Stomach (tissue), 4 donors: ENCODE data around the gene ZXDC.

ENCODE experiments used
- POLR2A ChIP-seq, 4 donors: fragments of 450-650 bp; IDR thresholded peaks; one replicate each; pipeline ENCODE4 v1.6.1; 2016; ENCODE audit warnings: antibody characterized with exemption in 4 of 4, control low read depth in 2 of 4, mild to moderate bottlenecking in 1 of 4, moderate library complexity in 1 of 4
- POLR2AphosphoS5 ChIP-seq, 3 donors: sonication (generic); formaldehyde crosslinking; IDR thresholded peaks; one replicate each; pipeline ENCODE4 v1.6.1; 2016; ENCODE audit warnings: antibody characterized with exemption in 3 of 3
- TF ChIP-seq, protein P1 (sequence below), 7 experiments: fragments of 450-650 bp in 4 of 7; fragments of 200-600 bp in 3 of 7; sonication (generic) in 3 of 7; IDR thresholded peaks; one replicate each; pipeline ENCODE4 v1.5.1; 2016 to 2019; ENCODE audit warnings: antibody characterized with exemption in 7 of 7, control low read depth in 2 of 7, mild to moderate bottlenecking in 1 of 7

DNA sequence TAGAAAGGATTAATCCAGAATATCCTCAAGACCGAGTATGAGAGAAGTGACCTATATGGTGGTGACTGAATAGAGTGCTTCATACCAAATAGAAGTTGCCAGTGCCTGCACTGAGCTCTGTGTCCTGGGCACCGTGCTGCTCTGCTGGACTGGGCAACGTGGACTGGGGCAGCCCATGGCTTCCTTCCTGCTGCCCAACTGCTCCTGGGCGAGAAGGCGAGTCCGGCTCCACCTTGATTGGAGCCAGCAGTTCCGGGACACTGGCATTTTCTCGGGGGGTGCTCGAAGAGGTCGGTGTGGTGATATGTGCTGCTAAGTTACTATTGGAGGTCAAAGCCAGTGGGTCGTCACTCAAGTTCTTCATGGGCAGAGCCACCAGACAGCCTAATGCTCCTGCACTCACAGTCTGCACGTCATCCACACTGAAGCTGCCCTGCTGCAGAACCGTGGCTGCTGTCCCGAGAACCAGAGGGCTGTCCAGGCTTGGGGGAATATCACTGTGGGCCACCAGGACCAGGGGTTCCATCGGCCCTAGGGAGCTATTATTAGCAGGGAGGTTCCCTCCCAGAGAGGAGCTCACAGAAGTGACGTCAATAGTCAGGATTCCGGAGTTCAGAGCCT lies 14.1 kb downstream of the ZXDC start:
- TF ChIP-seq, protein P1, sequence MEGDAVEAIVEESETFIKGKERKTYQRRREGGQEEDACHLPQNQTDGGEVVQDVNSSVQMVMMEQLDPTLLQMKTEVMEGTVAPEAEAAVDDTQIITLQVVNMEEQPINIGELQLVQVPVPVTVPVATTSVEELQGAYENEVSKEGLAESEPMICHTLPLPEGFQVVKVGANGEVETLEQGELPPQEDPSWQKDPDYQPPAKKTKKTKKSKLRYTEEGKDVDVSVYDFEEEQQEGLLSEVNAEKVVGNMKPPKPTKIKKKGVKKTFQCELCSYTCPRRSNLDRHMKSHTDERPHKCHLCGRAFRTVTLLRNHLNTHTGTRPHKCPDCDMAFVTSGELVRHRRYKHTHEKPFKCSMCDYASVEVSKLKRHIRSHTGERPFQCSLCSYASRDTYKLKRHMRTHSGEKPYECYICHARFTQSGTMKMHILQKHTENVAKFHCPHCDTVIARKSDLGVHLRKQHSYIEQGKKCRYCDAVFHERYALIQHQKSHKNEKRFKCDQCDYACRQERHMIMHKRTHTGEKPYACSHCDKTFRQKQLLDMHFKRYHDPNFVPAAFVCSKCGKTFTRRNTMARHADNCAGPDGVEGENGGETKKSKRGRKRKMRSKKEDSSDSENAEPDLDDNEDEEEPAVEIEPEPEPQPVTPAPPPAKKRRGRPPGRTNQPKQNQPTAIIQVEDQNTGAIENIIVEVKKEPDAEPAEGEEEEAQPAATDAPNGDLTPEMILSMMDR (IDR thresholded peaks at IDR 0.05): no peak
- TF ChIP-seq POLR2AphosphoS5 (IDR thresholded peaks at IDR 0.05) (no peak), POLR2A (IDR thresholded peaks at IDR 0.05) (no peak)
